Activated CD4-positive, CD25-positive, alpha-beta regulatory T cell treated with anti-CD3 and anti-CD28 coated beads, Interleukin-2, amount 50 U/mL, for 24 hours (primary cell): ENCODE measurements around the gene ARHGAP35.
"Not testable (repeated sequence)": the region's sequence is repeated elsewhere in the genome, so short reads cannot be mapped to it uniquely, and the experiment has no call there.

Experiments used
- ATAC-seq, 2 donors: fragments of 150-1000 bp; cut with Tn5 transposase; one replicate each; pipeline ENCODE4 v1.10.0; 2021; ENCODE audit warnings: mild to moderate bottlenecking in 1 of 2, moderate library complexity in 1 of 2

The ARHGAP35 gene

DNA sequence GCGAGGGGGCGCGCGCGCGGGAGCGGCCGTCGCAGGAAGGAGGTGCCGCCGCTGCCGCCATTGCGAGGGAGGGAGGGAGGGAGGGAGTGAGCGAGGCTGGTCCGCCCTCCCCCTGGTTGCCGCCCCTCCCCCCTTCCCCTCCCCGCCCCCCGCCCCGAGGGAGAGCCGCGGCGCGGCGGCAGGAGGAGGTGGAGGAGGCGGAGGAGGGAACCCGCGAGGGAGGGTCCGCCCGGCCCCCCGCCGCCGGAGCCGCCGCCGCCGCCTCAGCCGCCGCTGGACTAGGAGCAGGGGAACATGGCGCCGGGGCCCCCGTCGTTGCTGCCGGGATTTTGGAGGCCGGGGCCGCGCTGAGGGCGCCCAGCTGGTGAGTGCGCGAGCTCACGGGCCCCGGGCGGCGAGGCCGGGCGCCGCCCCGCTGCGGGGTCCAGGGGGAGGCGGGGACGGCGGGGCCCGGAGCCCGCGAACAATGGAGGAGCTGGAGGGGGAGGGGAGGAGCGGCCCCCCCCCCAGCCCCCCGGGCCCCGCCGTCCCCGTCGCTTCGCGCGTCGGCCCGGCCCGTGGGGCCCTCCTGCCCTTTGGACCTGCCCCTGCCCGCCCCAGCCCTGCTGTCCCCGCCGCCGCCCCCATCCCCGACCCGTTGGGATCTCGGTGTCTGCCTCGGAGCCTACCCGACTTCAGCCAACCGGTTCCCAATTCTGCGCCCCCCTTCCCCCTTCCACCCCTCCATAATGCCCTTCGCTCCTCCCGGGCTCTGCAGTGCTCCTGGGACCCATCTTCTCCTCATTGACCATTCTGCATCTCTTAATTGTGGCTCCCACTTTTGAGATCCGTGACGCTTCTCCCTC is at the start of gene ARHGAP35:
ARHGAP35 (plus strand) TSS at position 152 of the 845 bp plus-strand sequence. CDS start 57,679 bp downstream, outside the sequence.
- ATAC-seq: peak in 1 of 2 donors; percentile 0

DNA sequence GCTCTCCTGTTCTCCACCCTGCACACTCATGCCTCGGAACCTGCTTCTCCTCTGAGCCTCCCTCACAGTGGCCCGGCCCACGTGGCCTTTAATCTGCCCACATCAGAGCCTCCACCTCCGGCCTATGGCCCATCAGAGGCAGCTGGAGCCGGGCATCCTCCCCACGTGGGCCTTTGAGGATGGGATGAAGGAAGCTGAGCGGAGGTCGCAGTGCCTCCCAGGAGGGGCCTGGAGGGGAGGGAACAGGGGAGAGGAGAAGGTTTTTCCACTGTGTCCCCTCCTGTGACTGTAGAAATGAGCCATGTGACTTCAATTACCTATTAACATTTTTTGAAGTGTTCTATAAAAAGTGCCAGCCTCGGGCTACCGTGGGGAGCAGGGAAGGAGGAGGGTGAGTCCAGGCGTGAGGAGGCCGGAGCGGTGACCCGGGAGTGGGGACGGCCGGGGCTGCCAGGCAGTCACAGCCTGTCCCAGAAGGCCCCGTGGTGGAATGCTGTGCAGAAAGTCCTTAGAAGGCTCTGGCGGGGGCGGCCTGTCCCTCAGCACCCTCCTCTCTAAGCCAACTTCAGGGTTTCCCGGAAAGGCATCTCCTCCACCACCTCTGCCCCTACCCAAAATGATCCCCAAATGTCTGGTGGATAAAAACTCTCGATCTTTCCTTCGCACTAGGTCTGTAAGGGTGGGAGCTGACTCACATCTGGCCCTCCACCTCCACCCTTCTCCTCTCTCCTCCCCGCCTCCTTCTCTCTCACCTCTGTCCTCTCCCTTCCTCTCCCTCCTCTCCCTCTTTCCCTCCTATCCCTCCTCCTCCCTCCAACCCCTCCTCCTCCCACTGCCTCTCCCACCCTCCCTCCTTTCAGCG is 47.6 kb upstream of the ARHGAP35 start:
- ATAC-seq: no peak

DNA sequence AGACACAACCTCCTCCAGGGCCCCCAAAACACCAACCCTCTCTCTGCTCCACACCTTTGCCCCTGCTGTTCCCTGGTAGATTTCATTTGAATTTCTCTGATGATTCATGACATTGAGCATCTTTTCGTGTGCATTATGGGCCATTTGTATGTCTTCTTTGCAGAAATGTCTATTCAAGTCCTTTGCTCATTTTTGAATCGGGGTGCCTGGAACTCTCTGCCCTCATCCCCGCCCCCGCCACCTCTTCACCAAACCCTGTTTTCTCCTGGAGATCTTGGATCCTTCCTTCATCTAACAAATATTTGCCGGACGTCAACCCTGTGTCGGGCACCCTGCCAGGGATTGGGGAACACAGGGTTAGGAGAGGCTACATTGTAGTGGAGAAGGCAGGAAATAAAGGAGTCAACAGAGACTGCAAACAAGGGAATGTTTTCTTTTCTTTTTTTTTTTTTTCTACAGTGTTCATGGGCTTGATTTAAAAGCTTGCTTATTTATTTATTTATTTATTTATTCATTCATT is 46.9 kb upstream of the ARHGAP35 start:
- ATAC-seq: no peak

DNA sequence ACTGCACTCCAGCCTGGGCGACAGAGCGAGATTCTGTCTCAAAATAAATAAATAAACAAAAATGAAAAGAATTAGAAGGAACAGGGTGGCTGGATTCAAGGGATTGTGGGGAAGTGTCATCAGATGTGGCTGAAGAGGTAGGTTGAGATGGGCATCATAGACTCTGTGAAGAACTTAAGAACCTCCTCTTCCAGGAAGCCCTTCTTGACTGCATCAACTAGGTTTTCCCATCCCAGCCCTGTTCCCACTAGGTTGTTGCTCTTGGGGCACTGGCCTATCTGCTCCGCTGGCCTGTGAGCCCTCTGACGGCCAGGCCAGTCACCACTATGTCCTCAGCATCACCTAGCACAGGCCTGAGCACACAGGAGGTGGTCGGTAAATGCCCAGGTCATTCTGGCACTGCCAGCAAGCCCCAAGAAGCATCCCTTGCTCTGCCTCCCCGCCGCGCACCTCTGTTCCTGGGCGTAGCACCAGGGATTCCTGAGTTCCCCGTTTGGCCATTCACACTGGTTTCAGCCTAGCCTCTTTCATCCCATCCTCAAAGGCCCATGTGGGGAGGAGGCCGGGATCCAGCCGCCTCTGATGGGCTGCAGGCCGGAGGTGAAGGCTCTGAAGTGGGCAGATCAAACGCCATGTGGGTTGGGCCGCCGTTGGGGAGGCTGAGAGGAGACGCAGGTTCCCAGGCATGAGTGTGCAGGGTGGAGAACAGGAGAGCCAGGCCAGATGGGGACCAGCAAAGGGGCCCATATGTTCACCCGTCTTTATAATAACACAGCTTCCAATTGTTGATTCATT is 44.8 kb upstream of the ARHGAP35 start:
- no peak for ATAC-seq

DNA sequence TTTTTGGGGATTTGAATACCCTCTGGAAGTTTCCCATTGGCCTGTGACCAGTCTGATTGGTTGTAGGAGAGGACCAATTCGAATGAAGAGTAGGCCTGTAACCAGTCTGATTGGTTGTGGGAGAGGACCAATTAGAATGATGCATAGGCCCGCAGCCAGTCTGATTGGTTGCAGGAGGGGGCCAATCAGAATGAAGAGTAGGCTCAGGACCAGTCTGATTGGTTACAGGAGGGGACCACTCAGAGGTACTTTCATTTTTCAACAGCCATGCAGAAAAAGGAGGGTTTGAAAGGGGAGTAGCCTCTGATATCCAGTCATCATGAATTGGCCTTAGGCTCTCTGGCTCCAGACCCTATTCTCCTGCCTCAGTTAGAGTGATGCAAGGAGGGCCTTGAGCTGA is 42.0 kb upstream of the ARHGAP35 start:
- peak in 1 of 2 donors; percentile 25 for ATAC-seq

DNA sequence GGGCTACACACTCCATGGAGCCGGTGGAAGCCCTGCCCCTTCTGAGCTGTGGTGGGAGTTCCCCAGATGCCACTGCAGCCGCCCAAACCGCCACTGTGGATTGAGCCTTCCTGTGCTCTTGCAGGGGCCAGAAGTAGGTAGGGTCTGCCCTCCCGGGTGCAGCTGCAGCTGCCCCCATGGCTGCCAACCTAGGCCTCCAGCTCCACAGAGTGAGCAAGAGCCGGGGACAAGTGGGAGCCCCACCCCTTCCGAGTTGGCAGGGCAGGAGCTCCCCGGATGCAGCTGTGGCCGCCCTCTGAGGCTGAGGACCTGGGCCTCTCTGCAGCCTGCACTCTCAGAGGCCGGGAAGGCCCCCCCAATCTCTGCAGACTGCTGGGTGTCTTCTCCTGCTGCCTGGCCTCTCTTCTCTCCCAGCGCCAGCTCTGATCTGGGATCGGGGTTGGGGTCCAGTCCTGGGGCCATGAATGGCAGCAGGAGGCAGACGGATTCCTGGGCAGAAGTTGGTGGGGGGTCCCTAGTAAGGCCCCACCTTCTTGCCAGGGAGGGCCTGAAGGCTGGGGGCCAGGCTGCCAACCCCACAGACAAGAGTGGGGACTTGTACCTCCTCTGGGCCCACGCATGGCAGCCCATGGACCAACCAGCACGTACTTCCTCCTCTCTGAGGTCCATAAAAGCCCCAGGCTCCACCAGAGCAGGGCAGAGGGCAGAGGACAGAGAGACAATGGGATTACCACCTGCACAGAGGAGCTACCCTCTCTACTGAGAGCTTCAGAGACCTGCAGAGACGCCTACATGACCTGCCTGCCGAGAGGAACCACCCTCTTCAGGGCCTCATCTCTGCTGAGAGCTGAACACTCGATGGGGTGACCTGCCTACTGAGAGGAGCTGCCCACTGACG is 39.0 kb upstream of the ARHGAP35 start:
- peak; percentile 81 to 88 for ATAC-seq

DNA sequence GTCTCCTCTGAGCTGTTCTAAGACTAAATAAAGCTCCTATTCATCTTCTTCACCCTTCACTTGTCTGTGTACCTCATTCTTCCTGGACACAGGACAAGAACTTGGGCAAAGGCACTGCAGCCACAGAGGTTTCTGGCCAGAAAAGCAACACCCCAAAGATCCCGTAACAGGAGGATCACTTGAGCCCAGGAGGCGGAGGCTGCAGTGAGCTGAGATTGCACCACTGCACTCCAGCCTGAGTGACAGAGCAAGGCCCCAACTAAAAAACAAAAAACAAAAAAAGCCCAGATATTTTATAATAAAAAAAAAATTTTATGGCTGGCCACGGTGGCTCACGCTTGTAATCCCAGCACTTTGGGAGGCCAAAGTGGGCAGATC is 38.4 kb upstream of the ARHGAP35 start:
- not testable (repeated sequence) for ATAC-seq

DNA sequence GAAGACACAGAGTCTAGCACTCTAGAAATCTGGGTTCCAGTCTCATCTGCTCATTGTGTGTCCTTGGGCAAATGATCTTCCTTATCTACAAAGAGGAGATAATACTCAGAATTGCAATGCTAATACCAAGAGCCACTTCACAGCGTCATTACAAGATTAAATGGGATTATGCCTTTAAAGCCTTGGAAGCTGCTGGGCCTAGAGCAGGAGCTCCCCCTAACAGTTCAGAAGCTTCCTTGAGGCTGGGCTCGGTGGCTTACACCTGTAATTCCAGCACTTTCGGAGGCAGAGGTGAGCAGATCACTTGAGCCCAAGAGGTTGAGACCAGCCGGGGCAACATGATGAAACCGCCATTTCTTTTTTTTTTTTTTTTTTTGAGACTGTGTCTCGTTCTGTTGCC is 37.7 kb upstream of the ARHGAP35 start:
- no peak for ATAC-seq

DNA sequence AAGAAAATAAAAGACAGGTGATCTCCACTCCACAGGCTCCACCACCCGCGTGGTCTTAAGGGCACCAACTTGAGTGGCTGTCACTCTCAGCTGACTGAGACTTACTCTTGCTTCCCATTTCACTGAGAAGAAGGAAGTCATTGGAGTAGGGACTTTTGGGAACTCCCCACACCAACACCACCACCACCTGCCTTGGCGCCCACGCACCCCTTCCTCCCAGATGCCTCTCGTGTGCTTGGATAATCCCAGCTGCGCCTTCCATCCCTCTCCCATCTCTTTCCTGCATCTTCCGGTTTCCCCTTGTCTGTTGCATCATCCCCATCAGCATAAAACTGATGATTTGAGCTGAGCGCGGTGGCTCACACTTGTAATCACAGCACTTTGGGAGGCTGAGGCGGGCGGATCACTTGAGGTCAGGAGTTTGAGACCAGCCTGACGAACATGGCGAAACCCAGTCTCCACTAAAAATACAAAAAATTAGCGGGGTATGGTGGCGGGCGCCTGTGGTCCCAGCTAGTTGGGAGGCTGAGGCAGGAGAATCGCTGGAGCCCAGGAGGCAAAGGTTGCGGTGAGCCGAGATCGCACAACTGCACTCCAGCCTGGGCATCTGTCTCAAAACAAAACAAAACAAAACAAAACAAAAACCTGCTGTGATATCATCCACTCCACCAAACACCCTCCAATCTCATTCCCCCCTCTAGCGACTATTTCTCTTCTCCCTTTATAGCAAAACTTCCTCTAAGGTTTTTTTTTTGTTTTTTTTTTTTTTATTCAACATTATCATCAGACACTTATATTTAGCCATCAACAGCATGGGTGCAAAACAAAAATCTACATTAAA is 35.7 kb upstream of the ARHGAP35 start:
- ATAC-seq: no peak

DNA sequence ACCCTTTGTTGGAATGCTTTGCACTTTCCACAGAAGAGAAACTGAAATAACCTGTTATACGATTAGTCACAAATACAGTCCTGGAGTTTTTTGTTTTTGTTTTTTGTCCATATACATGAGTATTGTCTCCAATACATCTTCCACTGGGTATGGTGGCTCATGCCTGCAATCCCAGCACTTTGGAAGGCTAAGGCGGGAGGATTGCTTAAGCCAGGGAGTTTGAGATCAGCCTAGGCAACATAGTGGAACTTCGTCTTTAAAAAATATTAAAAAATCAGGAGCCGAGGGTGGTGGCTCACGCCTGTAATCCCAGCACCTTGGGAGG is 35.1 kb upstream of the ARHGAP35 start:
- no peak for ATAC-seq

DNA sequence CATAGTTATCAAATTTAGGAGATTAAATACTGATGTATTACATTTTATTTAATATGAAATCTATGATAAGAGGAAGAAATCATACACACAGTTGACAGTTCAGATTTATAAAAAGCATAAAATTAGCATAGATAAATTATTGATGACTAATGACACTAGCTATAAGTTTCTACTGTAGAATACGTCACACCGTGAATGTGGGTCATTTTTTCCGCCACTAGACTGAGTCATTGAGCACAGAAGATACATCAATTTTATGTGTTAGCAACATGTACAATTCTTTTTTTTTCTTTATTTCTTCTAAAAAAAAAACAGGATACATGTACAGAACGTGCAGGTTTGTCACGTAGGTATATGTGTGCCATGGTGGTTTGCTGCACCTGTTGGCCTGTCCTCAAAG is 32.3 kb upstream of the ARHGAP35 start:
- peak; percentile 89 to 95 for ATAC-seq

DNA sequence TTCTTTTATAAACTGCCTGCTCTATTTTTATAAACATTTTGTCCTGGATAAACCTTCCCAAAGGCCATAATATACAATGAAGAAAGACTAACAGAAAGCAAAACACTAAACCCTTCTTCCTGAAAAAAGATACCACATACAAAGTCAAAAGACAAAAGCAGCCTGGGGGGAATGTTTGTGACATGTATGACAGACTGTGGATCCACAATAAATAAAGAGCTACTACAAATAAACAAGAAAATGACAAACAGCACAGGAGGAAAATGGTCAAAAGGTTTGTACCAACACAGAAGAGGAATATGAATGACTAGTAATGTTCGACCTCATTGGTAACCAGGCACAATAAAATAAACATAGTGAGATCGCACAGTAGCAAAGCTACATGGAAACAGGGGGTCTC is 29.9 kb upstream of the ARHGAP35 start:
- ATAC-seq: no peak

DNA sequence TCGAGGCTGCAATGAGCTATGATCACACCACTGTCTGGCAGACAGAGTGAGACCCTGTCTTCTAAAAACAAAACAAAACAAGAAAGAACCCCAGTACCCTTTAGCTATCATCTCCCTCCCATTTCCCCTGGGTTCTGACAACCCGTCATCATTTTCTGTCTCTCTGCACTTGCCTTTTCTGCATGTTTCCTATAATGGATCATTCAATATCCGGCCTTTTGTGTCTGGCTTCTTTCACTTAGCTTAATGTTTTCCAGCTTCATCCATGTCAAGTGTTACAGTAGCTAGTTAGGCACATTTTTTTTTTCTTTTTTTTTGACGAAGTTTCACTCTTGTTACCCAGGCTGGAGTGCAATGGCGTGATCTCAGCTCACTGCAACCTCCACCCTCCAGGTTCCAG is 26.7 kb upstream of the ARHGAP35 start:
- ATAC-seq: no peak

DNA sequence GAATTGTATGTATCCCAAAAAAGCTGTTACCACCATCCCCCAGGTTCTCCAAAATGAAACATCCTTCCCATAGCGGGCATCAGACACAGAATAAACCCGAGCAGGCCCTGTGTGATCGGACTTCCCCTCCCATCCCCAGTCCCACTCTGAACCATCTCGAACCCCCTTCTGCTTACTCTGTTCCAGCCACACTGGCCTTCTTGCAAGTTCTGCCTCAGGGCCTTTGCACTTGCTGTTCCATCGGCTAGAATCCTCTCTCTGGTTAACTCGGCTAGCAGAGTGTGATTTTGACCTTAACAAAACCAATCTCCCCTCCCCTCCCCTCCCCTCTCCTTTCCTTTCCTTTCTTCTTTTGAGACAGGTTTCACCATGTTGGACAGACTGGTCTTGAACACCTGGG is 25.8 kb upstream of the ARHGAP35 start:
- no peak for ATAC-seq

DNA sequence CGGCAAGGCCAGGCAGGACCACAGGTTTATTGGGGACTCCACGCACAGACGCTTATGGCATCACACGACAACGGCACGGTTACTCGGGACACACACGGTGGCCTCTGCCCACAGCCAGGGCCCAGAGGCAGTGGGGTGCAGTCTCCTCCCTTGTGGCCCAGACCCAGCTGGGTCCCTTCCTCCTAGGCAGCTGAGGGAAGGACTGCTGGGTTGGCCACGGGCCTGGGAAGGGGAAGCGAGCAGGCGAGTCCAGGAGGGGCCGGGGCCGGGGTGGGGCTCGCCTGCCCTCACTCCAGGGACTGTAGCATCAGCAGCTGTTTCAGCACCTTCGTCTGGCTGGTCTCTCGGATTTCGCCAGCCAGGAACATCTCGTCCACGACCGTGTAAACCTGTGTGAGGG is 22.6 kb upstream of the ARHGAP35 start:
- ATAC-seq: no peak

DNA sequence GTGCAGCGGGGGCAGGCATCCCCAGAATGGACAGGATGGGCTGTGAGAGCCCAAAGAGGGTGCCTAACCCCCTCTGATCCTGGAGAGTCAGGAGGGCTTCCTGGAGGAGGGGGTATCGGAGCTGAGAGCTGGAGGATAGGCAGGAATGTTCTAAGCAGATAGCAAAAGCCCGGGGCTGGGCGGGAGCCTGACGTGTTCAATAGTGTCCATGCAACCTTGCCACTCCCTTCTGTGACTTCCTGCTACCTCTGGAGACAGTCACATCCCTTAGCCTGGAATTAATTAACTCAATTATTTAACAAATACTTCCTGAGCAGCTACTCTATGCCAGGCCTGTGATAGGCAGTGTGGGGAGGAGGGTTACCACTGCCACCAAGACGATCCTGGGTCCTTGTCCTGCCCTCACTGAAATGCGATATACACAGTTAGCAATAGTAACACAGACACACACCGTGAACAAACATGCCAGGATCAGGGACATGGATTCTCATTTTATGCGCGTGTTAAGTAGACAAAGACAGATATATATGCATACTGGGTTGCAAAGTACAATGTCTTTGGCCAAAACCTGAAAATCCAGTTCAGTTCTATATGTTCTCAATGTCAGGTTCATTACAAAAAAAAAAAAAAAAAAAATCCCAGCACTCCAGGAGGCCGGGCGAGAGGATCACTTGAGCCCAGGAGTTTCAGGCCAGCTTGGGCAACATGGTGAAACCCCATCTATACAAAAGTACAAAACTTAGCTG is 20.9 kb upstream of the ARHGAP35 start:
- no peak for ATAC-seq

DNA sequence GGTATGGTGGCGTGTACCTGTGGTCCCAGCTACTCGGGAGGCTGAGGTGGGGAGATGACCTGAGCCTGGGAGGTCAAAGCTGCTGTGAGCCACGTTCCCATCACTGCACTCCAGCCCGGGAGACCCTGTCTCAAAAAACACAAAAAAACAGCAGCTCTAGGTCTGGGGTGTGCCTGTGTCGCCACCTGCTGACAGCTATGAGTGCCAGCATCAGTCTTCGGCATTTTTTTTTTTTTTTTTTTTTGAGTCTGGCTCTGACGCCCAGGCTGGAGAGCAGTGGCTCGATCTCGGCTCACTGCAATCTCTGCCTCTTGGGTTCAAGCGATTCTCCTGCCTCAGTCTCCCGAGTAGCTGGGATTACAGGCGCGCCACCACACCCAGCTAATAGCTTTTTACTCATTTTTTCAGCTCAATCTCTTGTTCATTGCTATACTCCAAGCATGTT is 20.3 kb upstream of the ARHGAP35 start:
- peak; percentile 46 to 66 for ATAC-seq

DNA sequence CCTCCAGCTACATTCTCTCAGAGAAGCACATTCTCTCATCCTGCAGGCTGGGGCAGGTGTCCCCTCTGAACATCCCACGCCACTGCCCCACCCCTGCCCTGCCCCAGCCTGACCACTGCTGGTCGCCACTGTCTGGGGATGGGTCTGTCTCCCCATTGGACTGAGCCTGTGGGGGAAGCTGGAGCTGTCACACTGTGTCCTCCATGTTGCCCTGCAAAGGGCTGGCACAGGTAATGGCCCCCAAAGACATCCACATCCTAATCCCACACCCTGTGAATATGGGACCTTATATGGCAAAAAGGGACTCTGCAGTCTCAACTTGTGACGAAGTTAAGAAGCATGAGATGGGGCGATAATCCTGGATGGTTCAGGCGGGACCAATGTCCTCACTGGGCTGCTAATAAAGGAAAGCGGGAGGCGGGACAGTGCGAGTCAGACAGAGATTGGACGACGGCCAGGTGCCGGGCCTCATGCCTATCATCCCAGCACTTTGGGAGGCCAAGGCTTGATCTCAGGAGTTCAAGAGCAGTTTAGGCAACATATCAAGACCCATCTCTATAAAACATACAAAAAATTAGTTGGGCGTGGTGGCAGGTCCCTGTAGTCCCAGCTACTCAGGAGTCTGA is 19.2 kb upstream of the ARHGAP35 start:
- no peak for ATAC-seq

DNA sequence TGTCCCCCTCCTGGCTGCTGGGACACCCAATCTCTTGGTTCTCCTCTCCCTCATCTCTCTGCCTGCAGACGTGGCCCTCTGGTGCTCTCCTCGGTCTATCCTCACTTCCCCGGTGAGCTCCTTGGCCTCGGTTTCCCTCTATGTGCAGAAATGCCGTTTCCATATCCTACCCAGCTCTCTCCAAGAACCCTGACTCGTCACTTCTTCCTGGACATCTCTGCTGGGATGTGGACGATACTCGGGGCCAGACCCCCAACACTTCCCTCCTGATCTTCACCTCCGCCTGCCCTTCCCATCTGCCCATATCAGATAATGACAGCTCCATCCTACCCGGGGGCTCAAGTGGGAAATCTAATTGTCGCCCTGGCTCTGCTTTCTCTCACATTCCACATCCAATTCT is 18.0 kb upstream of the ARHGAP35 start:
- no peak for ATAC-seq

DNA sequence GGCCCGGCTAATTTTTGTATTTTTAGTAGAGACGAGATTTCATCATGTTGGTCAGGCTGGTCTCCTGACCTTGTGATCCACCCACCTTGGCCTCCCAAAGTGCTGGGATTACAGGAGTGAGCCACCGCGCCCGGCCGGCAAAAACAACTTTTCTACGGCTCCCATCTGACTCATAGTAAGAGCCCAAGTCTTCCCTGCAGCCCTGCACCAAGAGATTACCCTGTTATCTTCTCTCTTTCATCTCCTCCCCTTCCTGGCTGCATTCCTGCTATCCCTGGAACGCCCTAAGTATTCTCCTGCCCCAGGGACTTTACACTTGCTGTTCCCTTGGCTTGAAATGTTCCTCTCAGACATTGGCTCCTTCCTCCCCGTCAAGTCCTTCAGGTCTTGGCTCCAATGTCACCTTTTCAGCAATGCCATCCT is 16.7 kb upstream of the ARHGAP35 start:
- ATAC-seq: no peak
